Measurements from ENCODE around the gene NUDT22. TPM values are rescaled to one million over a fixed set of nuclear protein-coding genes. Genes with fewer than 3 reads are reported as not detected.

NUDT22 gene
- total RNA-seq, 2 experiments from 2014 or later: 102 to 103 TPM

- Mint-ChIP-seq H3K36me3 (peaks cover 17% of the 10 kb centered on the region), H3K4me3 (no peak overlapping the region), H3K9me3 (no peaks in the 10 kb centered on the region), H3K27ac (no peak overlapping the region), H3K27me3 (no peaks in the 10 kb centered on the region), H3K4me1 (peaks cover 7% of the 10 kb centered on the region)
- ATAC-seq (ENCODE audit: low read depth) (no peak), DNase-seq (no peak)
- POLR2A ChIA-PET: no interaction called here
Observed at GRCh38 chr11:64259533-64260067, 33.5 kb downstream of the NUDT22 start.

GRCh38 chr11:64260147-64260708 lies 34.2 kb downstream of the NUDT22 start:
- no peak for DNase-seq
- ATAC-seq (ENCODE audit: low read depth): no peak
- POLR2A ChIA-PET: interaction anchor here (1.0 to 1.5 kb wide), 3 partner anchors 9 to 13 kb away, joined by 3 to 5 read pairs (median 3); partner anchors contain the start of gene PPP1R14B
- H3K36me3 Mint-ChIP-seq: peaks cover 16% of the 10 kb centered on the region
- H3K4me3 Mint-ChIP-seq: no peak overlapping the region
- H3K9me3 Mint-ChIP-seq: no peaks in the 10 kb centered on the region
- H3K4me1 Mint-ChIP-seq: peaks cover 7% of the 10 kb centered on the region
- peak overlapping the region; percentile 33 for H3K27ac Mint-ChIP-seq
- H3K27me3 Mint-ChIP-seq: no peaks in the 10 kb centered on the region

- POLR2A ChIA-PET: interaction anchor here (0.7 to 1.5 kb wide), 3 partner anchors 8 to 1421 kb away, joined by 3 read pairs; no protein-coding TSS in a partner anchor
Observed at GRCh38 chr11:64261556-64262080, 35.5 kb downstream of the NUDT22 start.

GRCh38 chr11:64262271-64263002 lies 36.4 kb downstream of the NUDT22 start:
- Mint-ChIP-seq H3K4me3 (no peak overlapping the region), H3K4me1 (peaks cover 7% of the 10 kb centered on the region), H3K36me3 (peaks cover 16% of the 10 kb centered on the region), H3K9me3 (no peaks in the 10 kb centered on the region), H3K27ac (no peak overlapping the region), H3K27me3 (no peaks in the 10 kb centered on the region)
- ATAC-seq (ENCODE audit: low read depth): no peak
- no peak for DNase-seq
- POLR2A ChIA-PET: no interaction called here

More at GRCh38 chr11:64261556-64262080, 35.5 kb downstream of the NUDT22 start:
- H3K9me3 Mint-ChIP-seq: no peaks in the 10 kb centered on the region
- H3K27me3 Mint-ChIP-seq: no peaks in the 10 kb centered on the region
- H3K4me3 Mint-ChIP-seq: no peak overlapping the region
- H3K4me1 Mint-ChIP-seq: peaks cover 7% of the 10 kb centered on the region
- DNase-seq (no peak), ATAC-seq (ENCODE audit: low read depth) (no peak)
- H3K27ac Mint-ChIP-seq: no peak overlapping the region
- peaks cover 16% of the 10 kb centered on the region for H3K36me3 Mint-ChIP-seq

- peaks cover 15% of the 10 kb centered on the region for H3K4me1 Mint-ChIP-seq
- ATAC-seq (ENCODE audit: low read depth): no peak
- no peaks in the 10 kb centered on the region for H3K9me3 Mint-ChIP-seq
- H3K36me3 Mint-ChIP-seq: peaks cover 18% of the 10 kb centered on the region
- no peaks in the 10 kb centered on the region for H3K27me3 Mint-ChIP-seq
- POLR2A ChIA-PET: no interaction called here
- no peak overlapping the region for H3K27ac Mint-ChIP-seq
- DNase-seq: no peak
- no peak overlapping the region for H3K4me3 Mint-ChIP-seq
Observed at GRCh38 chr11:64263021-64263946, 37.2 kb downstream of the NUDT22 start.

GRCh38 chr11:64263947-64264317 lies 37.9 kb downstream of the NUDT22 start:
- no peaks in the 10 kb centered on the region for H3K9me3 Mint-ChIP-seq
- ATAC-seq (ENCODE audit: low read depth) (no peak), DNase-seq (no peak)
- H3K27ac Mint-ChIP-seq: no peak overlapping the region
- no peaks in the 10 kb centered on the region for H3K27me3 Mint-ChIP-seq
- POLR2A ChIA-PET: no interaction called here
- no peak overlapping the region for H3K4me3 Mint-ChIP-seq
- H3K36me3 Mint-ChIP-seq: peaks cover 19% of the 10 kb centered on the region
- H3K4me1 Mint-ChIP-seq: peaks cover 18% of the 10 kb centered on the region

GRCh38 chr11:64264371-64264852 lies 38.3 kb downstream of the NUDT22 start:
- H3K36me3 Mint-ChIP-seq: peaks cover 19% of the 10 kb centered on the region
- peaks cover 19% of the 10 kb centered on the region for H3K4me1 Mint-ChIP-seq
- POLR2A ChIA-PET: interaction anchor here (0.6 to 1.5 kb wide), 3 partner anchors 13 to 23 kb away, joined by 3 to 7 read pairs (median 5); partner anchors contain the start of genes FKBP2 and PLCB3
- no peak overlapping the region for H3K27ac Mint-ChIP-seq
- no peak overlapping the region for H3K4me3 Mint-ChIP-seq
- ATAC-seq (ENCODE audit: low read depth) (no peak), DNase-seq (no peak)
- no peaks in the 10 kb centered on the region for H3K9me3 Mint-ChIP-seq
- H3K27me3 Mint-ChIP-seq: no peaks in the 10 kb centered on the region

- H3K4me3 Mint-ChIP-seq: no peak overlapping the region
Observed at GRCh38 chr11:64265176-64266160, 39.4 kb downstream of the NUDT22 start.

GRCh38 chr11:64266339-64266738 lies 40.3 kb downstream of the NUDT22 start:
- Mint-ChIP-seq H3K4me1 (peaks cover 21% of the 10 kb centered on the region), H3K27me3 (no peaks in the 10 kb centered on the region), H3K36me3 (peaks cover 10% of the 10 kb centered on the region), H3K27ac (no peak overlapping the region), H3K9me3 (no peaks in the 10 kb centered on the region), H3K4me3 (no peak overlapping the region)
- ATAC-seq (ENCODE audit: low read depth) (no peak), DNase-seq (no peak)
- POLR2A ChIA-PET: no interaction called here

More at GRCh38 chr11:64265176-64266160, 39.4 kb downstream of the NUDT22 start:
- Mint-ChIP-seq H3K27ac (peak overlapping the region; percentile 48), H3K9me3 (no peaks in the 10 kb centered on the region), H3K4me1 (peaks cover 19% of the 10 kb centered on the region), H3K27me3 (no peaks in the 10 kb centered on the region), H3K36me3 (peaks cover 10% of the 10 kb centered on the region)
- DNase-seq (no peak), ATAC-seq (ENCODE audit: low read depth) (no peak)
- POLR2A ChIA-PET: interaction anchor here (0.8 to 1.5 kb wide), 2 partner anchors 14 to 24 kb away, joined by 3 to 5 read pairs; partner anchors contain the start of genes FKBP2 and PLCB3

GRCh38 chr11:64267207-64267945 lies 41.3 kb downstream of the NUDT22 start:
- no peak for ATAC-seq (ENCODE audit: low read depth)
- DNase-seq: no peak
- POLR2A ChIA-PET: interaction anchor here (1.0 to 6.0 kb wide), 6 partner anchors 12 to 61 kb away, joined by 3 to 94 read pairs (median 48); partner anchors contain the start of genes BAD, FERMT3, GPR137 and PLCB3
- no peaks in the 10 kb centered on the region for H3K9me3 Mint-ChIP-seq
- H3K36me3 Mint-ChIP-seq: peaks cover 8% of the 10 kb centered on the region
- peaks cover 25% of the 10 kb centered on the region for H3K4me1 Mint-ChIP-seq
- peak overlapping the region; percentile 96 for H3K27ac Mint-ChIP-seq
- H3K27me3 Mint-ChIP-seq: no peaks in the 10 kb centered on the region
- peak overlapping the region; percentile 96 for H3K4me3 Mint-ChIP-seq

Data from activated naive CD8-positive, alpha-beta T cell treated with anti-CD3 and anti-CD28 coated beads, Interleukin-2, amount 10 ng/mL, durations not matched to agents 7 days and 5 days (primary cell).